Activated CD8-positive, alpha-beta memory T cell treated with anti-CD3 and anti-CD28 coated beads, Interleukin-2, amount 50 U/mL, for 4 hours (primary cell): ENCODE measurements around the gene RCVRN.
"Not testable (repeated sequence)": the region's sequence is repeated elsewhere in the genome, so short reads cannot be mapped to it uniquely, and the experiment has no call there.

Experiments used
- DNase-seq: peaks from one replicate; pipeline ENCODE4 v3.0.0-alpha.2; 2020

Gene RCVRN

GRCh38 chr17:9921216-9921615 is 16.1 kb upstream of the RCVRN start:
- DNase-seq = not testable (repeated sequence)

- no peak for DNase-seq
Observed at GRCh38 chr17:9918804-9919352, 13.8 kb upstream of the RCVRN start.

GRCh38 chr17:9918352-9918751 is 13.3 kb upstream of the RCVRN start:
- DNase-seq = no peak

GRCh38 chr17:9917801-9918200 is 12.7 kb upstream of the RCVRN start:
- no peak for DNase-seq

- no peak for DNase-seq
Observed at GRCh38 chr17:9917131-9917530, 12.1 kb upstream of the RCVRN start.

DNA sequence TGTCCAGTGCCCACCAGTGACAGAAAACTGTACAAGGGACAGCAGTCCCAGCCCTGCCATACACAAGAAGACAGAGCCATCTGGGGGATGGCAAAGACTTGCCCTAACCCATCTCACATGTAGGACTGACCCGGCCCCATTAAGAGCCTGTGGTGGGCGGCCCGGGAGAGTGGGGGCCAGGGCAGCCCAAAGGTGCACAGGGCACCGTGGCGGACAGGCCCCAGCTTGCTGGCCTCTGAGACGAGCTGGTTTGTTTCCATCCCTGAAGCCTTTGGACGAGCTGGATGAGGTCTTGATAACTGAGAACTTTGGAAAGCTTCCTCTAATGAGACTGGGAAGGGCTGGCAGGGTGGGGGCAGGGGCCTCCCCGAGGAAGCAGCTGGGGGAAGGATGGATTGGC is 11.0 kb upstream of the RCVRN start:
- DNase-seq = no peak

DNA sequence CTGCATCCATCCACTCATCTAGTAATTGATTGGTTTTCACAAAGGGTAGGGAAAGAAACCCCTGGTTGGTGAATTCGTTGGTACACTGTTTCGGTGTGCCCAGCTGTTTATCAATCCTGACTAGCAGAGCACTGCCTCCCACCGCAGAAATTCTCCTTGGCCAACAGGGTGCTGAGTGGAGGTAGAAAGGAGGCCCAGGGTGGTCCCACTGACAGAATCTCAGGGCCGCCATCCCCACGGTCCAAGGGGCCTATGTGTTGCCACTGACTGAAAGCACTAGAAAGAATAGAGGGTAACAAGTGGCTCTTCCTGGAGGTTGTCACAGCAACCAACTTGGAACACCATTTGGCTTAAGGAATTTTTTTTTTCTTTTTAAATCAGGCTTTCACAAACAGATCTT is 8.4 kb upstream of the RCVRN start:
- DNase-seq = no peak

DNA sequence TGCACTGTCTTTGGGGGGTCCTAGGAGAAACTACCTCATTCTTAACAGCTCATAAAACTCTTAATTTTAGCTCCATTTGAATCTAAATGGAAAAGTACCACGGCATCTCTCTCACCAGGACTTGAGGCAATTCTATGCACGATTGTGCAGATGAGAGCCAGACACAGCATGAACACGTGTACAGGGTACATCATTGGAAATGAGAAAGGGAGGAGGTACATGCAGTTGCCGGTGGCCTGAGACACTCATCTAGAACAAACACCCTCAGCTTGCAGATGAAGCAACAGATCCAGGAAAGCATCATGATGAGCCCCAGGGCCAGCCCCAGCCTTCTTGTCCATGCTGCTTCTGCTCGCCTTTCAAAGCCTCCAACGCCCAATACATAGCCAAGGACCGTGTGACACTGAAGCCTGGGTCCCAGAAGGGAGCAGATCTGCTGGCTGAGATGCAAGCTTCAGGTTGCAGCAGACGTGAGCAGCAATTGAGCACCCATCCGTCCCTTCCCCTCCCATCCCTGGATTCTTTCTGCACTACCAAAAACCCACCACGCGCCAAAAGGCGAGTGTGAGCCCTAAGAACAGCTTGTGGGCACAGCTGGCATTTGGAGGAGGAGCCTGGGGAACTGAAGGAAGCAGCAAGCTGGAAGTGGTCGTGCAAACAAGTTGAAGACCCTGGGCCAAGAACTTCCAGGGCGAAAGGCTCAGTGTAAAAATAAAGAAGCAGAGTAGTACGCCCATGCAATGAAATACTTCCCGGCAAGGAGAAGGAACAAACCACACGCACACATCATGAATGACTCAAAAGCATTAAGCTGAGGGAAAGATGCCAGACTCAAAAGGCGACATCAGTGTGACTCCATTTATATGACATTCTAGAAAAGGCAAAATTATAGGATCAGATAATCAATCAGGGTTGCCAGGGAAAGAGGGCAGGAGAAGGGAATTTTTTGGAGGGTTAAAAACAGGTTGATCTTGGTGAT is 7.3 kb upstream of the RCVRN start:
- no peak for DNase-seq

DNA sequence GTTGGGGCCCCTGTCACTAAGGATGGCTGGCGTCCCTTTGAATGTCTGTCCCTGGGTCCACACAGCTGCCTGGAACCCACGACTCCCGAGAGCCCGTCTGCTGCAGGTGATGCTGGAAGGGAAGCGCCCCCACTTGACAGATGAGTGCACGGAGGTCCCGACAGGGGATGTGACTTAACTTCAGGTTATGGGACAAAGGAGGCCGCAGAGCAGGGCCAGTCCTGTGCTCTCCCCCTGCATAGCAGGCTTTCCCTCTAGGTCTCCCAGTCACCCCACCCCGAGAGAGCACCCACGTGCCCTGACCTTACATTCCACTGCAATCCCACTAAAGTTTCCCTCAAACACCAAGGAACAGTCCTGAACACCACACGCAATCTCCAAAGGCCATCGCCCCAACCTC is 6.0 kb upstream of the RCVRN start:
- no peak for DNase-seq

GRCh38 chr17:9908649-9909042 is 3.6 kb upstream of the RCVRN start:
- no peak for DNase-seq

DNA sequence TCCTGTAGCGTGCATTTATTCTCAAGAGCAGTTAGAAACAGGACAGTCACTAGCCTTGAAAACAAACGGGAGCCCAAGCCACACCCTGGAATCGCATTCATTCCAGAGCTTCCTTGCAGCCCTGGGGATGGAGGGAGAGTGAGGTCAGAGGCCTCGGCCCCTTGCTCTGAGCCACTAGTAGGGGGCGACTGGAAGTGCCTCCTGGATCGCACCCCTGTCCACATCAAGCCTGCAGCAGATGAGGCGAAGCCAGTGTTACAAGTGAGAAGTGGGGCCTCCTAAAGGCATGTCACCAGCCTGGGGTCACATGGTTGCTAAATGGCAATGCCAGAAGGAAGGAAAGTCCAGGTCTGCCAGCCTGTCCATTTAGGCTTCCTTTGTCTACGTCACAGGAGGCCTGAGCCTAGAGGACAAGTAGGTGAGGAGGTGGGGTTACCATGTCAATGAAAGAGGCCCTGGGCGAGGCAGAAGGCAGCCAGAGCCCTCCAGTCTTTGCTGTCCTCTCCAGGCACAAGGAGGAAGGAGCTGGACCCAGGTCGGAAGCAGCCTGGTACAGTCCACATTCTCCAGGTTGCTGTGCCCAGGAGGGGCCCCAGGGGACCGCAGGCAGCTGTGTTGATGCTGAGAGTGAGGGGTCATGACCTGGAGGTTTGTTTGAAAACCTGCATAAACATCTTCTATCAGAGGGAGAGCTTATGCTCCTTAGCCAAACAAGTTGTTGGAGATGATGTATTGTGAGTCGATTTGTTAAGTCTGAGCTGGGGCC is 3.0 kb upstream of the RCVRN start:
- no peak for DNase-seq

GRCh38 chr17:9907131-9907530 is 2.1 kb upstream of the RCVRN start:
- no peak for DNase-seq

- no peak for DNase-seq
Observed at GRCh38 chr17:9906616-9907015, 1.5 kb upstream of the RCVRN start.

DNA sequence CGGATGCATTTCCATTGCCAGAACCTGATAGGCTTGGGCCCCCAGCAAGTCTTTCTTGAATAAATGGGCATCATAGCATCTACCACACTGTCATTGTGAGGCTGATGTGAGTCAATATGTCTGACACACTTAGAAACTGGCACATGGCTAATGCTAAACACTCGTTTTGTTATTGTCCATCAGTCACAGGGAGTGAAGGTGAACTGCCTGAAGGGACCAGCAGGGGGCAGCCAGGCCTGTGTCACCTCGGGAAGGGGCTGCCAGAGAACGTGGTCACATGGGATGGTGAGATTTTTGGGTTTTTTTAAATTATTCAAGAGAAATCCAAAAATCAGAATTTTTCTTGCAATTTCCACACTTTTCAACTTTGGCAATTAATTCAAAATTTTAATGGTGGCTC is 831 bp upstream of the RCVRN start:
- no peak for DNase-seq

DNA sequence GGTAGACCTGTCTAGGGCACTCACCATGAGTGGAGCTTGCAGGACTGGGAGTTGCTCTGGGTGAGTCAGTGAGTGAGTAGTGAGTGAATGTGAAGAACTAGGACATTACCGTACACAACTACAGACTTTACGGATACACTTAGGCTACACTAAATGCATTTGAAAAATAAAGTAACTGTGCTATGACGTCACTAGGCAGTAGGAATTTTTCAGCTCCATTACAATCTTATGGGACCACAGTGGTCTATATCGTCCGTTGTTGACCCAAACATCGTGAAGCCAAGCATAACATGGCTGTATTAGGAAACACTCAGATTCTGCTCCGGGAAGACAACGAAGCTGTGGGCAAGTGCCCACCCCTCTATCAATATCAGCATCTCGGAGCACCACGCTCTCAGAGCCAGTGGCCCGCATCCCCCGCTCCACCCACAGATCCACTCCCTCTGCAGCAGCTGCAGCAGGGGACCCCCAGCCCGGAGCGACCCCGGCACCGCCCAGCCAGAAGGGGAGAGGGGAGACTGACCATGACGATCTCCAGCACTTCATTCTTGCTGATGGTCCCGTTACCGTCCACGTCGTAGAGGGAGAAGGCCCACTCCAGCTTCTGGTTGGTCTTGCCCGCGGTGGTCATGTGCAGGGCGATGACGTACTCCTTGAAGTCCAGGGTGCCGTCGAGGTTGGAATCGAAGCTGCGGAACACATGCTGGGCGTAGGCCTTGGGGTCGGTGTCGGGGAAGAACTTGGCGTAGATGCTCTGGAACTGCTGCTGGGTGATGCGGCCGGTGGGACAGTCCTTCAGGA is 594 bp downstream of the RCVRN start:
- no peak for DNase-seq

DNA sequence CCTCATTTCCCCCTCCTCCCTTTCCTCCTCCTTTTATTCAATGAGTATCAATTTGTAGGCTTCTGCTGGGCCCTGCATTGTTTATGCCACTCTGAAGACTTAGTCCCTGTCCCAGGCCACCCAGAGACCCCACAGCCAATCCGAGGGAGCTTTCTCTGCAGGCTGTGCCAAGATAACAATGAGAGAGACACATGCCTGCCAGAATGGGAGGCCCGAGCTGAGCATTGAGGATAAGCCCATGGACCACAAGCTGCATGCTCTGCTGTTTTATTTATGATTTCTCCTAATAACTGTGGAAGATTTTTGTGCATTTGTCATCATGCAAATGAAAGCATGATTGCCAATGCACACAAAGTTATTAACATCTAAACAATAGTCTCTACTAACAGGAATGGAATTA is 3.0 kb downstream of the RCVRN start:
- DNase-seq = no peak

DNA sequence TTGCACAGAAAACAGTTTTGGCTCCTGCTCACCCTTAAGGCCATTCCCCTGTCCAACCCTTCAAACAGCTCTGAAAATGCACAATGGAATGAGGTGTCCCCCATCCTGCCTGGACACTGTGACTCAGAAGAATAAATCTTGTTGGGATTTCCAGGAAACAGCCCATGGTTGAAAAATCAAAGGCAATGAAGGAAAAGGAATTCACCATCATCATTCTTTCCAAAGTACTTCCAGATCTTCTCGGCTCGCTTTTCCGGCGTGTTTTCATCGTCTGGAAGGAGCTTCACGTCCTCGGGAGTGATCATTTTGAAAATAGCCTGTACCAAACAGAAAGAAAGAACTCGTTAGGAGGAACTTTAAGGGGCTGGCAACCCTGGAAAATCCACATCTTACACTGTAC is 4.3 kb downstream of the RCVRN start:
- no peak for DNase-seq

DNA sequence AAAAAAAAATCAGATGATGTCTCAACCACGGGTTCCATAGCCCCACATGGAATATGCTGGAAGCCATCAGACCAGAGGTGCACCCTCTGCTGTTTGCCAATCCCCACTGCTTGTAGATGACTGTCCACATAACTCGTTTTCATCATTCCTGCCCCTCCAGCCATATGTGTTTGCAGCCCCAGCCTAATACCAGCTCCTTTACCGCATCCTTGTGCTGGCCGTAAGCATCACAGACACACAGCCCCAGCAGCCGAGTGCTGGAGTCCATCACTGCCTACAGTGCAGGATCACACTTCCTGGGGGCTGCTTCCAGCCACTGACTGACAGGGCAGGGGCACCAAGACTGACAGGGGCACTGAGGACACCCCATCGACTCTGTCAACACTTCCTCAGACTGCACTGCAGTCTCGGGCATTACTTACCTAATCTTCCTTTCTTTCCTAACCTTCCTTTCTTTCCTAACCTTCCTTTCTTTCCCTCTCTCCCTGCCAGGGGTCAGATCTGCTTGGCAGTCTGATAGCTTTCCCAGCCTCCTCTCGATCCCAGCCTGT is 5.0 kb downstream of the RCVRN start:
- DNase-seq = no peak

- DNase-seq = no peak
Observed at GRCh38 chr17:9899280-9900043, 5.6 kb downstream of the RCVRN start.

GRCh38 chr17:9898812-9899211 is 6.3 kb downstream of the RCVRN start:
- no peak for DNase-seq

- no peak for DNase-seq
Observed at GRCh38 chr17:9897372-9897968, 7.6 kb downstream of the RCVRN start.
